ENCODE measurements around the gene TBL1X.

Gene TBL1X

DNA sequence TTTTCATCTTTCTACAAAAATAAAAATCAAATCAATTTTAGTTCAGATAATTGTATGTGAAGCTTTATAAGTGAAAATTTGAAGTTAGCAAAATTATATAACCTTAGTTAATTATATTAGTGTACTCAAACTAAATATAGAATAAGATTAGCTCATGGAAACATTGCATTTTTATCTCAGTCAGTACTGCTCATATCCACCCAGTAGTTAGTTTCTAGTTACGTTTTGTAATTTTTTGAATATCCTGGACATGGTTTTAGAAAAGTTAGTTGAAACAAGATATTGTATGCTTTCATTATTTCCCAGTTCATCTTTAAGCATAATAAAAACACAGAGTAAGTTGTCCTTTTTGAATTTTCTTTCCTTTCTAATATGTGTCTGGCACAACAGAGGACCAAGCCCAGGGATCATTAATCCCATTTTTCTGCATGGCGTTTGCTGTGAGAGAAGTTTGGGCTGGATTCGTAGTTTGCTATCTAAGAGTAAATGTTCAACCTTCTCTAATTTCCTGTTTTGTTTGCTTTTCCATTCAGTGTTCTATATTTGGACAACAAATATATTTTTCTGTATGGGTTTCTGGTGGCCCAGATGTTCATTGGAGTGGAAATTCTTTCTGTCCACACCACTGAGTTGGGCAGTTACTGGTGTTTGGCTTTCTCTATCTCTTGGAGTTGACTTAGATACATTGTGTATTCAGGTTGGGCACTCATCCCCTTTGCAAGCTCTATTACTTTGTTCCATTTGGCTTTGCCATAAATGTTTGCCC lies 12.1 kb downstream of the TBL1X start:
- TF ChIP-seq, protein P1, sequence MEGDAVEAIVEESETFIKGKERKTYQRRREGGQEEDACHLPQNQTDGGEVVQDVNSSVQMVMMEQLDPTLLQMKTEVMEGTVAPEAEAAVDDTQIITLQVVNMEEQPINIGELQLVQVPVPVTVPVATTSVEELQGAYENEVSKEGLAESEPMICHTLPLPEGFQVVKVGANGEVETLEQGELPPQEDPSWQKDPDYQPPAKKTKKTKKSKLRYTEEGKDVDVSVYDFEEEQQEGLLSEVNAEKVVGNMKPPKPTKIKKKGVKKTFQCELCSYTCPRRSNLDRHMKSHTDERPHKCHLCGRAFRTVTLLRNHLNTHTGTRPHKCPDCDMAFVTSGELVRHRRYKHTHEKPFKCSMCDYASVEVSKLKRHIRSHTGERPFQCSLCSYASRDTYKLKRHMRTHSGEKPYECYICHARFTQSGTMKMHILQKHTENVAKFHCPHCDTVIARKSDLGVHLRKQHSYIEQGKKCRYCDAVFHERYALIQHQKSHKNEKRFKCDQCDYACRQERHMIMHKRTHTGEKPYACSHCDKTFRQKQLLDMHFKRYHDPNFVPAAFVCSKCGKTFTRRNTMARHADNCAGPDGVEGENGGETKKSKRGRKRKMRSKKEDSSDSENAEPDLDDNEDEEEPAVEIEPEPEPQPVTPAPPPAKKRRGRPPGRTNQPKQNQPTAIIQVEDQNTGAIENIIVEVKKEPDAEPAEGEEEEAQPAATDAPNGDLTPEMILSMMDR (IDR thresholded peaks at IDR 0.05), result no peak

DNA sequence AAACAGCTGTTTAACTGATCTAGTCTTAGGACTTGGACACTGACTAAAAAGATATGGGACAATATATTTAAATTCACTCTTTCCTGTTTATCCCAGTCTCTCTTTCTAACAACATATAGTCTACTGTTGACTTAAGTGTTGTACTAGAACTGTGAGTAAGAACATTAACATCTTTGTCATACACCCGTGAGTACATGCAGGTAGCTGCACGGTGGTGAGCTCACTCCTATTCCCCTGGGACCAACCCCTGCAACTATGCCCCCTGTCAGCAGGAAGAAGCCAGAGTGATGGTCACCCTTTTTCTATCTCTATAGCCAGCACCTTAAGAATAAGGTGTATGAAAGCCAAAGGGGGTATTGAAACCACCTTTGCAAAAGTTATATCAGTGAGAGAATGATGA lies 17.6 kb downstream of the TBL1X start:
- TF ChIP-seq, protein P1 (IDR thresholded peaks at IDR 0.05), result no peak

DNA sequence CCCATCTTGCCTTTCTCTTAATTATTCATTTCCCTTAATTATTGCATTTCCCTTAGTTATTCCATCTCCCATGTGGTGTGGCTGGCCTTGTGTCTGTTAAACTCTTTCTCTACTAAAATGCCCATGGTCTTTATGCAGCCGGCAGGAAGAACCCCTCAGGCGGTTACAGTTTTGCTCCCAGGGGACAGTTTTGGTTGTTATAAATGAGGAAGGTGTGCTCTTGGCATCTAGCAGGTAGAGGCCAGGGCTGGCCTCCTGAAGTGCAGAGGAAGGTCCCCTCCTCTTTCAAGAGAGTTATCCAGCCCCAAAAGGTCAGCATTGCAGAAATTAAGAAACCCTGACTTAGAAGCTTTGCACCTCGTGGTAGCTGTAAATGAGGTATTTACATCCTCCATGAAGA lies 18.0 kb downstream of the TBL1X start:
- TF ChIP-seq, protein P1 (IDR thresholded peaks at IDR 0.05), result no peak

DNA sequence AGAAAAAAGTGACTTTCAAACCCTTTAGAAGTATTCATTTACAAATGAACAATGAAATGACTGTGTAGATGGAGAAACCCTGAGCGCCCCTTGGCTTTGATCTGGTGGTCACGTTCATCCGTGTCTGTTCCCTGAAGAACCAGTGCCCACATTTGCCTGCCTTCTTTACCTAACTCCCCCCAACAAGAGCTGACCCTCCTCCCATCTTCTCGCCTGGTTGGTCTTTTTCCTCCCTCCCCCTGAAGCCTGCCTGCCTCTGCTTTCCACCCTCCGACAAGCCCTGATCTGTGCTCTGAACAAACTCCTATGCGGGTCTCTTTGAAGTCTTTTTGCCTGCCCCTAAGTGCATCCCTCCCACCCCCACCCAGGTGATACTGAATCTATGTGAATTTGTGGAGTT lies 18.5 kb downstream of the TBL1X start:
- TF ChIP-seq, protein P1 (IDR thresholded peaks at IDR 0.05), result no peak

DNA sequence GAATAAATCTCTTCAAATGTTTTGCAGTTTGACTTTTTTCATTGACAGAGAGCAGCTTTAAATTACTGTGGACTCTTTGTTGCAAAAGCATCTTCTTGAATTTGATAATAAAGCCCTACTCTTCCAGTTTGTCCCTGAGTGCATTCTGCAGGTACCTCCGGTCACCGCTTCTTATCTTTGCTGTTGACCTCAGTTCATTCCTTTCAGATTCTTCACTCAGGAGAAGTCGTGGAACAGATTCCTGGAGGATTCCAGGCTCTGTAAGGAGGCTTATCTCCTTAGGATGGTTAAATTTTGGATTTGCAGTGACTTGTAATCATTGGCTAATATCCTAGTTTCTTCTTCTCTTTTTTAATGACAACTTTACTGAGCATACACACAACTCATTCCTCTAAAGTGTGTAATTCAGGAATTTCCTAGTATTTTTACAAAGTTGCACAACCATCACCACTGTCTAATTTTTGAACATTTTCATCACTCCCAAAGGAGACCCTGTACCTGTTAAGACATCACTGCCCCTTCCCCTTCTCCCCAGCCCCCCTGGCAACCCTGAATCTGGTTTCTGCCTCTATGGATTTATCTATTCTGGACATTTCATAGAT lies 22.0 kb downstream of the TBL1X start:
- TF ChIP-seq, protein P1 (IDR thresholded peaks at IDR 0.05), result no peak

DNA sequence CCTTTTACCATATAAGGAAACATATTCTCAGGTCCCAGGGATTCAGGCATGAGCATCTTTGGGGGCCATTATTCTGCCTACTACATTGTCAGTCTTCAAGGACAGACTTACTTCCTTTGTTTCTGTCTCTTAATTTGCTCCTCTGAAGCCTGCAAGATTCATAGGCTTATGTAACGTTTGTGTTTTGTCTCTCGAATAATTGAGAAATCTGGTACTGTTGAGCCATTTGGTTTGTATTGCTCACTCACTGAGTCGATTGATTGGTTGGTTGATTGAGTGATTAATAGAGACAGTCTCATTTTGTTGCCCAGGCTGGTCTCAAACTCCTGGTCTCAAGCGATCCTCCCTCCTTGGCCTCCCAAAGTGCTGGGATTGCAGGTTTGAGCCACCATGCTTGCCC lies 23.7 kb downstream of the TBL1X start:
- TF ChIP-seq, protein P1 (IDR thresholded peaks at IDR 0.05), result no peak

DNA sequence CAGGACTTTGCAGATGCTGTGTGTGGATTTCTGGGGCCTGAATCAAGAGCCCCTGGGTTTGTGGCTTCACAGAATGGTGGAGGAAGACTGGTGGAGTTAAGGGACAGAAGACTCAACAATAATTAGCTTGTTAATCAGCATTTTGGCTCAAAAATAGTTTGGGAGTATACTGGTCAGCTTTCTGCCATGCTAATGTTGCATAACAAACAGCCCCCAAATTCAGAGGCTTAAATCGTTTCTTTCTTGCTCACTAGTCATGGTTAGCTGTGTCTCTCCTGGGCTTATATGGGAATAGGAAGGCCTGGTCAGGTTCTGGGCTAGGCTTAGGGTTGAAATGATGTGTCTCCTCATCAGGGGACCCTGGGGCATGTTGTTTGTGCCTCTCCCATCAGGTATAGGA lies 24.4 kb downstream of the TBL1X start:
- TF ChIP-seq, protein P1 (IDR thresholded peaks at IDR 0.05), result no peak

All from LNCAP (cell line).